ENCODE data around the gene GALM.
"Not testable (repeated sequence)": the region's sequence is repeated elsewhere in the genome, so short reads cannot be mapped to it uniquely, and the experiment has no call there.

Gene GALM

DNA sequence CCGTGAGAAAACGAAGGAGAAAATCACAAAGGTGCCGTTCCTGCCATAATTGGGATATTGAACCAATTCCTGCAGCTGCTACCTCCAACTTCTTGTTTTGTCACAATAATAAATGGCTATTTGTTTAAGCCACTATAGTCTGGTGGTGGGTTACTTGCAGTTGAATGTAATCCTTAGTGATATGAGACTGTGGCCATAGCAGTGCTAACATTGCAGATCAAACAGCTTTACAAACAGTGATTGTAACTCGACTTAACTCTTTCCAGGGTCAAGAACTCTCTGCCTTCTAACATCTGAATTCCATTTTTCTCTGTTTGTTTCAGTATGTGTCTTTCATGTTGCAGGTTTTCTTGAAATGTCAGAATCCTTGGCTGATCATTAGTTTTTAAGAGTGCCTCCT, 38.5 kb upstream of the GALM start:
- no peak overlapping the region for H3K4me3 ChIP-seq

DNA sequence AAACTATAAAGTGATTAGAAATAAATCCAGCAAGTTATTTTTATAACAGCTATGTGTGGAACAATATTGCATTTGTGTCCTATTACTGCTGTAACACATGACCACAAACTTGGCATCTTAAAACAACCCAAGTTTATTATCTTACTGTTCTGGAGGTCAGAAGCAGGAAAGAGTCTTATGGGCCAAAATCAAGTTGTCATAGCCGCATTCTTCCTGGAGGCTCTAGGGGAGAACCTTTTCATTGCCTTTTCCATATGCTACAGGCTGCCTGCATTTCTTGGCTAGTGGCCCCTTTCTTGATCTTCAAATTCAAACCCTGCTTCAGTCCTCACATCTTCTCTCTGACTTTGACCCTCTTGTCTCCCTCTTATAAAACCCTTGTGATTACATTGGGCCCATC, 36.2 kb upstream of the GALM start:
- Histone ChIP-seq H3K9me3 (replicated peaks in 1 of 11) (peaks cover 6 to 22% (median 8%) of the 10 kb centered on the region in 11 experiments; a peak in 16 of 22 replicates), H3K4me2 (no peak overlapping the region), H4K20me1 (peaks cover 0 to 10% (median 0%) of the 10 kb centered on the region in 11 experiments; a peak in 2 of 22 replicates), H3K36me3 (peaks cover 0 to 5% (median 0%) of the 10 kb centered on the region in 11 experiments; a peak in 2 of 22 replicates), H3K9ac (no peak overlapping the region), H3K27ac (no peak overlapping the region), H3K4me1 (peaks cover 6 to 32% (median 21%) of the 10 kb centered on the region in 10 experiments), H3K27me3 (peaks cover 0 to 92% (median 0%) of the 10 kb centered on the region in 11 experiments; a peak in 9 of 22 replicates), H3K4me3 (no peak overlapping the region)
- no peak for TF ChIP-seq Cebpa-rat (IDR thresholded peaks at IDR 0.05)

More for the DNA sequence above, 38.5 kb upstream of the GALM start:
- no peak for TF ChIP-seq Cebpa-rat (IDR thresholded peaks at IDR 0.05)
- peak overlapping the region in 5 of 11 experiments; percentile 68 to 84 (median 75); a peak in 5 of 22 replicates for H3K4me2 ChIP-seq
- peaks cover 6 to 15% (median 8%) of the 10 kb centered on the region in 11 experiments; a peak in 16 of 22 replicates for H3K9me3 ChIP-seq (replicated peaks in 1 of 11)
- H3K36me3 ChIP-seq, result peaks cover 0 to 5% (median 0%) of the 10 kb centered on the region in 11 experiments; a peak in 2 of 22 replicates
- no peak overlapping the region for H3K27ac ChIP-seq
- peaks cover 0 to 18% (median 0%) of the 10 kb centered on the region in 11 experiments; a peak in 5 of 22 replicates for H4K20me1 ChIP-seq
- peaks cover 7 to 33% (median 20%) of the 10 kb centered on the region in 10 experiments for H3K4me1 ChIP-seq
- peaks cover 0 to 97% (median 0%) of the 10 kb centered on the region in 11 experiments; a peak in 9 of 22 replicates for H3K27me3 ChIP-seq
- no peak overlapping the region for H3K9ac ChIP-seq

DNA sequence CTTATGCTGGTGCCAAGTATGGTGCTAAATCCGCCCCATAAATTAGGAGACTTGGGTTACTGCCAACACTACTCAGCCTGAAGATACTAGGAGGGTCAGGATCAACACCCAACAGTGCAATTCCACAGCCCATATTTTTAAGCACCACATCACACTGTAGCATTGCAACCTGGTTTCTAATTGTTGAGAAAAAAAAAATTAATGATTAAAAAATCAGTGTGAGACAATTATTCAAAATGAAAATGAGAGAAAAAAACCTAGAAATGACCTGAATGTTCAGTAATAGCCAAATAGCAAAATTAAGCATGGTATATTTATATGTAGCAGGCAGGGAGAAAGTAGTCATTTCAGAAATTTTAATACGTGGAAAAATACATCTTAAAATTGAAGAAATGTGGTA, 33.9 kb upstream of the GALM start:
- H3K9ac ChIP-seq, result no peak overlapping the region
- H3K36me3 ChIP-seq, result peaks cover 0 to 5% (median 0%) of the 10 kb centered on the region in 11 experiments; a peak in 2 of 22 replicates
- peaks cover 12 to 27% (median 19%) of the 10 kb centered on the region in 10 experiments for H3K4me1 ChIP-seq
- H4K20me1 ChIP-seq, result peaks cover 0 to 3% (median 0%) of the 10 kb centered on the region in 11 experiments; a peak in 2 of 22 replicates
- no peak for TF ChIP-seq Cebpa-rat (IDR thresholded peaks at IDR 0.05)
- H3K9me3 ChIP-seq (replicated peaks in 1 of 11), result peaks cover 8 to 28% (median 15%) of the 10 kb centered on the region in 11 experiments
- H3K27me3 ChIP-seq, result peaks cover 0 to 92% (median 0%) of the 10 kb centered on the region in 11 experiments; a peak in 9 of 22 replicates
- H3K4me3 ChIP-seq, result no peak overlapping the region
- H3K4me2 ChIP-seq, result no peak overlapping the region
- H3K27ac ChIP-seq, result no peak overlapping the region

DNA sequence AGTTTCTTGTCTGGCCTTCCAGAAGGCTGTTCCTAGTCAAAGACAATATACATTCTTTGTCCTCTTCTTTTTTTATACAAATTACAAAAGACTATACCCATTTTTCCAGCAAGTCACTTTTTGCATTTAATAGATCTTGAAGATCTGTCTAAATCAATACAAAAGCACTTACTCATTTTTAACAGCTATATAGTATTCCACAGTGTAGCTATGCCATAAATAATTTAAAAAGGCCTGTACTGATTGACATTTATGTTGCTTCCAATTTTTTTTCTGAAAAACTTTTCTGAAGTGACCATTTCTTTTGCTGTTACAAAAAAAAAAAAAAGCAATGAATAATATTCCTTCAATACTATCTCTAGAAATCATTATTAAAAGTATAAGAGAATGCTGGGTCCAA, 32.9 kb upstream of the GALM start:
- Histone ChIP-seq H3K4me2 (no peak overlapping the region), H4K20me1 (no peaks in the 10 kb centered on the region), H3K27me3 (peaks cover 0 to 83% (median 0%) of the 10 kb centered on the region in 11 experiments; a peak in 7 of 22 replicates), H3K4me1 (peaks cover 12 to 24% (median 18%) of the 10 kb centered on the region in 10 experiments), H3K9me3 (replicated peaks in 1 of 11) (peaks cover 11 to 29% (median 18%) of the 10 kb centered on the region in 11 experiments), H3K27ac (no peak overlapping the region), H3K36me3 (peaks cover 0 to 5% (median 0%) of the 10 kb centered on the region in 11 experiments; a peak in 2 of 22 replicates), H3K4me3 (no peak overlapping the region), H3K9ac (no peak overlapping the region)
- TF ChIP-seq Cebpa-rat (IDR thresholded peaks at IDR 0.05), result no peak

DNA sequence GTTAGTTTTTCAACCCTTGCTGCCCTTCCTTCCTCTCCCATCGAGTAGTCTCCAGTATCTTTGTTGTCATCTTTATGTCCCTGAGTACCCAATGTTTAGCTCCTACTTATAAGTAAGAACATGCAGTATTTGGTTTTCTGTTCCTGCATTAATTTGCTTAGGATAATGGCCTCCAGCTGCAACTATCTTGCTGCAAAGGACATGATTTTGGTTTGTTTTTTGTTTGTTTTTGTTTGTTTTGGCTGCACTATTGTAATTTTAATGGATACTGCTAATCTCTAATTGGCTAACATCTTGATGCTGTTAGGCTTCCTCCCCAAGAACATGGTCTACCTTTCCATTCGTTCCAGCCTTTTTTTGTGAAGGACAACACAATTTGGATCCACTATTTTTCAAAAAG, 32.0 kb upstream of the GALM start:
- Histone ChIP-seq H3K27ac (no peak overlapping the region), H4K20me1 (no peaks in the 10 kb centered on the region), H3K4me1 (peaks cover 12 to 24% (median 18%) of the 10 kb centered on the region in 10 experiments), H3K27me3 (peaks cover 0 to 84% (median 0%) of the 10 kb centered on the region in 11 experiments; a peak in 7 of 22 replicates), H3K4me3 (no peak overlapping the region), H3K36me3 (peaks cover 0 to 5% (median 0%) of the 10 kb centered on the region in 11 experiments; a peak in 2 of 22 replicates), H3K4me2 (peak overlapping the region in 6 of 11 experiments; percentile 43 to 72 (median 60); a peak in 9 of 22 replicates), H3K9me3 (replicated peaks in 1 of 11) (peaks cover 11 to 29% (median 18%) of the 10 kb centered on the region in 11 experiments), H3K9ac (no peak overlapping the region)
- no peak for TF ChIP-seq Cebpa-rat (IDR thresholded peaks at IDR 0.05)

DNA sequence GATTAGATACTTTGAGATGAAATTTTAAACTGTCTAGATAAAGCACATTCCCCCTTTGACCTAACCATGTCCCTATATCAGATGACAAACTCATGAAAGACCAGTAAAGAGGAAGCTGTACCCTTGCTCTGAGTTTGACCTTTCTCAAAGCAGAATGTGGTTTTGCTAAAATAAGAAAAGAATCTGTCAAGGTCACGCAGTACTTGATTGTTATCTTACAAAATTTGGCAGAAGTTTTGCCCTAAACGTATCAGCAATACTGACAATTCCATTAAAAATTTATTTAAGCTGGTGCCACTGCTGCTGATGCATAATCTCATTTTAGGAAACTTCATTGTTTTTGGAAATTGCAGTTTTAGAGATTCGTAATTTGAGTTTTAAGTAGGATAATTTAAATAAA, 31.2 kb upstream of the GALM start:
- H3K27me3 ChIP-seq, result peaks cover 0 to 79% (median 0%) of the 10 kb centered on the region in 11 experiments; a peak in 7 of 22 replicates
- peak overlapping the region; percentile 24 to 72 (median 58); a peak in 21 of 22 replicates for H3K4me2 ChIP-seq
- H3K9ac ChIP-seq, result no peak overlapping the region
- H3K9me3 ChIP-seq (replicated peaks in 1 of 11), result peaks cover 9 to 22% (median 17%) of the 10 kb centered on the region in 11 experiments
- TF ChIP-seq Cebpa-rat (IDR thresholded peaks at IDR 0.05), result no peak
- no peak overlapping the region for H3K27ac ChIP-seq
- peaks cover 0 to 5% (median 0%) of the 10 kb centered on the region in 11 experiments; a peak in 2 of 22 replicates for H3K36me3 ChIP-seq
- no peak overlapping the region for H3K4me3 ChIP-seq
- H4K20me1 ChIP-seq, result no peaks in the 10 kb centered on the region
- peaks cover 12 to 24% (median 18%) of the 10 kb centered on the region in 10 experiments for H3K4me1 ChIP-seq

DNA sequence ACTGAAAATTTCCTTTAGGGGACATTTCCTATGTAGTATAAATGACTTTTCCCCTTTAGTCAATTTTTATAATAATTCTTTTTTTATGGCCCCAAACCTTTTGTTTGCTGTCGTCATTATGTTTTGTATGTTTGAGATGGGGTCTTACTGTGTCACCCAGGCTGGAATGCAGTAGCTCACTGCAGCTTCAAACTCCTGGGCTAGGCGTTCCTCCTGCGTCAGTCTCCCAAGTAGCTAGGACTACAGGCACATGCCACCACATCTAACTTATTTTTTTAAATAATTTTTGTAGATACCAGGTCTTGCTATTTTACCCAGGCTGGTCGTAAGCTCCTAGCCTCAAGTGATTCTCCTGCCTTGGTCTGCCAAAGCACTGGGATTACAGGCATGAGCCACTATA, 30.8 kb upstream of the GALM start:
- Histone ChIP-seq H3K27ac (no peak overlapping the region), H3K4me1 (peaks cover 12 to 24% (median 18%) of the 10 kb centered on the region in 10 experiments), H3K9me3 (replicated peaks in 1 of 11) (peaks cover 5 to 17% (median 12%) of the 10 kb centered on the region in 11 experiments), H3K4me3 (no peak overlapping the region), H3K27me3 (peaks cover 0 to 76% (median 0%) of the 10 kb centered on the region in 11 experiments; a peak in 6 of 22 replicates), H3K36me3 (0 out of 22 replicates have a peak, but pooled peaks cover 0 to under 1% (median 0%) of the 10 kb centered on the region in 11 experiments), H3K4me2 (peak overlapping the region in 10 of 11 experiments; percentile 43 to 72 (median 58); a peak in 18 of 22 replicates), H3K9ac (no peak overlapping the region), H4K20me1 (no peaks in the 10 kb centered on the region)
- no peak for TF ChIP-seq Cebpa-rat (IDR thresholded peaks at IDR 0.05)

DNA sequence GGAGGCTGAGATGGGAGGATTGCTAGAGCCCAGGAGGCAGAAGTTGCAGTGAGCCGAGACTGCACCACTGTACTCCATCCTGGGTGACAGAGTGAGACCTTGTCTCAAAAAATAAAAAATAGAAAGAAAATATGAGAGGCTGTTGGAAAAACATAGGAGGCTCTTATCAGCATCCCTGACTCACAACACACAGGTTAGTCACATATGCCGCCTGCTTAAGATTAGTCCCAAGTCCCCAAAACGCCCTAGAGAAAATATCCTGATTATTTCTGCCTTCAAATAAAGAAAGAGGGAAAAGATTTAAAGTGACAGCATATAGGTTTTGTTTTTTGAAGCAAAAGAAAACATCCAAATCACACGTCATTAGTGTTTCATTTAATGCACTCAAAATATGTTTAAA, 29.8 kb upstream of the GALM start:
- Histone ChIP-seq H3K9ac (no peak overlapping the region), H3K9me3 (replicated peaks in 1 of 11) (peaks cover 4 to 15% (median 10%) of the 10 kb centered on the region in 11 experiments; a peak in 21 of 22 replicates), H3K4me1 (peaks cover 12 to 24% (median 18%) of the 10 kb centered on the region in 10 experiments), H3K4me2 (peak overlapping the region in 1 of 11 experiments; percentile 12; a peak in 1 of 22 replicates), H3K4me3 (no peak overlapping the region), H3K27ac (no peak overlapping the region), H3K27me3 (peaks cover 0 to 66% (median 0%) of the 10 kb centered on the region in 11 experiments; a peak in 5 of 22 replicates), H4K20me1 (no peaks in the 10 kb centered on the region), H3K36me3 (no peaks in the 10 kb centered on the region)
- TF ChIP-seq Cebpa-rat (IDR thresholded peaks at IDR 0.05), result no peak

DNA sequence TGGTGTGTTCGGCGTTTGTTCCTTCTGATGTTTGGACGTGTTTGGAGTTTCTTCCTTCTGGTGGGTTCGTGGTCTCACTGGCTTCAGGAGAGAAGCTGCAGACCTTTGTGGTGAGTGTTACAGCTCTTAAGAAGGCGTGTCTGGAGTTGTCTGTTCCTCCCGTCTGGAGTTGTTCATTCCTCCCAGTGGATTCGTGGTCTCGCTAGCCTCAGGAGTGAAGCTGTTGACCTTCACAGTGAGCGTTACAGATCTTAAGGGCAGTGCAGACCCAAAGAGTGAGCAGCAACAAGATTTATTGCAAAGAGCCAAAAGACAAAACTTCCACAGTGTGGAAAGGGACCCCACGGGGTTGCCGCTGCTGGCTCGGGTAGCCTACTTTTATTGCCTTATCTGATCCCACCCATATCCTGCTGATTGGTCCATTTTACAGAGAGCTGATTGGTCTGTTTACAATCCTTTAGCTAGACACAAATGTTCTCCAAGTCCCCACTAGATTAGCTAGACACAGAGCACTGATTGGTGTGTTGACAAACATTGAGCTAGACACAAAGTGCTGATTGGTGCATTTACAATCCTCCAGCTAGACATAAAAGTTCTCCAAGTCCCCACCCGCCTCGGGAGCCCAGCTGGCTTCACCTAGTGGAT, 23.4 kb upstream of the GALM start:
- peaks cover 25 to 53% (median 47%) of the 10 kb centered on the region in 11 experiments for H3K9me3 ChIP-seq (replicated peaks in 1 of 11)
- H3K9ac ChIP-seq, H4K20me1 ChIP-seq, H3K27ac ChIP-seq, H3K4me3 ChIP-seq, H3K36me3 ChIP-seq, H3K4me1 ChIP-seq: not testable (repeated sequence)
- 0 out of 22 replicates have a peak overlapping the region, but pooled peaks of 1 of the 11 experiments have one; percentile 0 for H3K4me2 ChIP-seq
- peaks cover 0 to 33% (median 0%) of the 10 kb centered on the region in 11 experiments; a peak in 4 of 22 replicates for H3K27me3 ChIP-seq
